Panc1 (cell line): ENCODE results near the gene TIMM9. TPM values are rescaled to one million over a fixed set of nuclear protein-coding genes. Genes with fewer than 3 reads are reported as not detected.

ENCODE experiments used
- ATAC-seq: fragments of 200-7000 bp; cut with Tn5 transposase; 2 replicates; pipeline ENCODE4 v1.9.1; 2020; ENCODE audit warnings: mild to moderate bottlenecking, moderate library complexity
- BruUV-seq: library from RNA; stranded (reverse); fragments of 400-500 nt; replicated peaks from 2 replicates; lab custom pipeline; 2021; lab: Mats Ljungman, UMichigan
- CTCF ChIA-PET: fragments of 300-600 bp; sonication (Branson Sonifier 250); formaldehyde crosslinking; loops from one replicate; lab custom pipeline; 2022; ENCODE audit warnings: antibody characterized with exemption; lab: Charles Lee
- POLR2A ChIA-PET: fragments of 300-600 bp; sonication (Branson Sonifier 250); formaldehyde crosslinking; loops from one replicate; lab custom pipeline; 2022; ENCODE audit warnings: antibody characterized with exemption; lab: Charles Lee
- DNase-seq: peaks from one replicate; pipeline ENCODE4 v3.0.0-alpha.2; 2010; ENCODE audit warnings: low read depth, low spot score
- H3K27ac ChIP-seq: 2 replicates; pipeline ENCODE4 v1.5.1; 2011; ENCODE audit warnings: mild to moderate bottlenecking, low read length, inconsistent platforms
- H3K27me3 ChIP-seq: fragments of 200-500 bp; sonication (Bioruptor generic); 2 replicates; pipeline ENCODE4 v1.6.0; 2014; ENCODE audit warnings: low read length, inconsistent platforms; ENCODE audit not compliant: control insufficient read depth, insufficient read depth
- H3K36me3 ChIP-seq: fragments of 200-500 bp; sonication (Bioruptor generic); 2 replicates; pipeline ENCODE4 v1.5.1; 2014; ENCODE audit warnings: inconsistent platforms, mild to moderate bottlenecking, low read length, moderate library complexity; ENCODE audit not compliant: control insufficient read depth, insufficient read depth
- H3K4me1 ChIP-seq: 2 replicates; pipeline ENCODE4 v1.5.1; 2011; ENCODE audit warnings: inconsistent platforms, mild to moderate bottlenecking, low read length, moderate library complexity; ENCODE audit not compliant: control insufficient read depth, insufficient read depth
- H3K4me3 ChIP-seq, 2 experiments: 2 replicates each; pipeline ENCODE4 v1.5.1; 2011 to 2012; ENCODE audit warnings: low read depth in 2 of 2, low read length in 2 of 2, mild to moderate bottlenecking in 2 of 2, inconsistent platforms in 1 of 2, moderate library complexity in 1 of 2
- H3K9me3 ChIP-seq: fragments of 200-500 bp; sonication (Bioruptor generic); 2 replicates; pipeline ENCODE4 v1.5.1; 2014; ENCODE audit warnings: low read depth, mild to moderate bottlenecking, inconsistent platforms, low read length, moderate library complexity; ENCODE audit not compliant: control insufficient read depth, insufficient read depth
- CTCF ChIP-seq: fragments of 450-650 bp; IDR thresholded peaks from 2 replicates; pipeline ENCODE4 v1.5.1; 2017; ENCODE audit warnings: mild to moderate bottlenecking
- POLR2AphosphoS5 ChIP-seq: IDR thresholded peaks from 2 replicates; pipeline ENCODE4 v1.6.1; 2012; ENCODE audit warnings: mild to moderate bottlenecking, low read depth, low read length, moderate library complexity
- REST ChIP-seq, 2 experiments: IDR thresholded peaks; 2 replicates each; pipeline ENCODE4 v1.6.1; 2011 to 2012; ENCODE audit warnings: low read depth in 2 of 2, control low read depth in 1 of 2, low read length in 1 of 2, mild to moderate bottlenecking in 1 of 2, moderate library complexity in 1 of 2; ENCODE audit not compliant: insufficient read depth in 1 of 2
- SIN3A ChIP-seq: IDR thresholded peaks from 2 replicates; pipeline ENCODE4 v1.6.1; 2012; ENCODE audit warnings: low read depth, mild to moderate bottlenecking, low read length, moderate library complexity, borderline replicate concordance; ENCODE audit not compliant: insufficient read depth
- TCF7L2 ChIP-seq: IDR thresholded peaks from 2 replicates; pipeline ENCODE4 v1.6.1; 2011; ENCODE audit warnings: mild to moderate bottlenecking, low read depth, low read length, inconsistent platforms
- in situ Hi-C: cut with HindIII; loops from 2 replicates; pipeline ENCODE4 v1.10.0; 2016; ENCODE audit warnings: low sequenced_read_pairs, low pct_unique_long_range_greater_than_20kb
- intact Hi-C: fragments of 100-400 bp; cut with micrococcal nuclease; formaldehyde crosslinking; loops from one replicate; pipeline ENCODE4 v1.10.0; 2022; ENCODE audit not compliant: unreplicated experiment
- total RNA-seq: library from RNA; stranded (reverse); gene quantifications from one replicate; pipeline ENCODE4 v1.2.1, GENCODE V29; 2021; ENCODE audit not compliant: unreplicated experiment

TIMM9 gene
- total RNA-seq, 1 experiment from 2014 or later = 34.4 TPM

GRCh38 chr14:58398895-58399294 lies 28.4 kb downstream of the TIMM9 start:
- intact Hi-C loops (no loop called here), in situ Hi-C loops (no loop called here)
- POLR2A ChIA-PET = no interaction called here
- ATAC-seq = no peak
- Histone ChIP-seq H3K4me1 (peaks cover 2% of the 10 kb centered on the region; the same call in 1 of the 2 replicates), H3K4me3 (no peak overlapping the region), H3K36me3 (no peaks in the 10 kb centered on the region), H3K9me3 (no peaks in the 10 kb centered on the region), H3K27me3 (no peaks in the 10 kb centered on the region), H3K27ac (no peak overlapping the region)
- TF ChIP-seq POLR2AphosphoS5 (no peak), REST (IDR thresholded peaks at IDR 0.05; ENCODE audit: insufficient read depth in 1 of 2, low read depth in 2 of 2, low read length in 1 of 2) (no peak), TCF7L2 (no peak), CTCF (no peak), SIN3A (no peak)
- no peak for DNase-seq
- CTCF ChIA-PET = no interaction called here
- BruUV-seq = no TSS peak

GRCh38 chr14:58398495-58398894 lies 28.8 kb downstream of the TIMM9 start:
- DNase-seq = no peak
- CTCF ChIA-PET = no interaction called here
- intact Hi-C loops = no loop called here
- TF ChIP-seq POLR2AphosphoS5 (no peak), SIN3A (no peak), CTCF (no peak), REST (IDR thresholded peaks at IDR 0.05; ENCODE audit: insufficient read depth in 1 of 2, low read depth in 2 of 2, low read length in 1 of 2) (no peak), TCF7L2 (no peak)
- in situ Hi-C loops = no loop called here
- Histone ChIP-seq H3K4me3 (no peak overlapping the region), H3K9me3 (no peaks in the 10 kb centered on the region), H3K36me3 (no peaks in the 10 kb centered on the region), H3K4me1 (peaks cover 2% of the 10 kb centered on the region; the same call in 1 of the 2 replicates), H3K27ac (no peak overlapping the region), H3K27me3 (no peaks in the 10 kb centered on the region)
- BruUV-seq = no TSS peak
- no peak for ATAC-seq
- POLR2A ChIA-PET = no interaction called here
